GM18951 (cell line): ENCODE measurements around the gene MAML1.

Experiments used
- POLR2A ChIP-seq: IDR thresholded peaks from 4 replicates; pipeline ENCODE4 v1.6.1; 2011; ENCODE audit warnings: mild to moderate bottlenecking; ENCODE audit not compliant: insufficient read length, insufficient read depth; ENCODE audit errors: extremely low read depth
- in situ Hi-C: fragments of 300-500 bp; cut with MboI; formaldehyde crosslinking; loops from one replicate; pipeline ENCODE4 v1.12.0; 2022; ENCODE audit warnings: low sequenced_read_pairs, mixed read lengths, inconsistent platforms; ENCODE audit not compliant: unreplicated experiment

Gene MAML1

DNA sequence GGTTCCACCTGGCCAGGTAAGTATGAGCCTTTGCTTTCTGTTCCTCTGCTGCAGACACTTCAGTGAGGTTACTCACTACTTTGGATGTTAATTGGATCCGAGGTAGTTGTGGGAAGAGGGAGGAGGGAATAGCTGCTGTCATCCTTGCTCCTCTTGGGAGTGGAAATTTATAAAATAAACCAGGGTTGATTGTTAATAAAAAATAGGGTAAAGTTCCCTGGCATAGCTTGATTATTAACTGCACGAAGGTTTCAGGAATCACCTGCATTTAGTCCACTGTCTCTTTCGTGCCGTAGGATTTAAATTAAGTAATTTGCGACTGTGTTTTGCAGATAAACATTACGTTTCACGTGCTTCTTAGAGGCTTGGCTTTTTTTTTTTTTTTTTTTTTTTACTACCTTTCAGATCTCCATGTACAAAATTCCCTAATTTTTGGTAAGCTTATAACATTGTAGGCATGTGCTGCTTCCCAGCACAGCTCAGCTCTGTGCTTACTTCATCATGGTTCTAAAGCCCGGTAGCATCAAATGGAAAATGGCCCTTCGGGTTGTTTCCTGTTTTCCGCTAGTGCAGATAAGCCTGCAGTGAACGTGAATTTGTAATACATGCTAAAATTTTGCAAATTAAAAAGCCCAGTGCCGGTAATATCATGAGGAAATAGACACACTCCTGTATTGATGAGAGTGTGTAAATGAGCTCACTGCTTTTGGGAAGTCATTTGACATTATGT is 34.3 kb downstream of the MAML1 start:
- TF ChIP-seq POLR2A = no peak
- in situ Hi-C loops = no loop called here

DNA sequence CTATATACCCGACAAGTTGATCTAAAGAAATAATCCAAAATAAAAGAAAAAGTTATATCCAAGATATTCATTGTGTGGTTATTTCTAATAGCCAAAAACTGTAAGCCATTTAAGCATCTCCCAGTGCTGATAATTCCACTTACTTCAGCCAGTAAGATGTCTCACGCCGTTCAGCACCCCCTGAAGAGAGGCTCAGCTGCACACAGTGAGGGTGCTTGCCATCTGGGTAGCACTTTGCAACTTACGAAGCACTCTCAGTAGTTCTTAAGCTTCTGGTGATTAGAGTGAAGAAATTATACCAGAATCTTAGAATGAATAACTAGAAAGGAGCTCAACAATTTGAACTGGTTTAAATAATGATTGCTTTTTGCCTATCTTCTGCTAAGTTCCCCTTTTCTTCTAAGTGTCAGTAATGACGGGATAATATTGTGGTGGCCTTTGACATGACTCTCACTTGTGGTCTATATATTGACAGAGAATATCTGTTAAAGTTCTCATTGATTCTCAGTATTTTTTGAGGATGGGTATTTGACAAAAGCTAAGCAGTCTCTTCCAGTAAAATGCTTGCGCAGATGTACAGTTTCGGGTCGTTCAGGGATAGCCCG is 35.0 kb downstream of the MAML1 start:
- in situ Hi-C loops = no loop called here
- no peak for TF ChIP-seq POLR2A

- in situ Hi-C loops = no loop called here
- no peak for TF ChIP-seq POLR2A
Measured at GRCh38 chr5:179768326-179769085, 35.9 kb downstream of the MAML1 start.

DNA sequence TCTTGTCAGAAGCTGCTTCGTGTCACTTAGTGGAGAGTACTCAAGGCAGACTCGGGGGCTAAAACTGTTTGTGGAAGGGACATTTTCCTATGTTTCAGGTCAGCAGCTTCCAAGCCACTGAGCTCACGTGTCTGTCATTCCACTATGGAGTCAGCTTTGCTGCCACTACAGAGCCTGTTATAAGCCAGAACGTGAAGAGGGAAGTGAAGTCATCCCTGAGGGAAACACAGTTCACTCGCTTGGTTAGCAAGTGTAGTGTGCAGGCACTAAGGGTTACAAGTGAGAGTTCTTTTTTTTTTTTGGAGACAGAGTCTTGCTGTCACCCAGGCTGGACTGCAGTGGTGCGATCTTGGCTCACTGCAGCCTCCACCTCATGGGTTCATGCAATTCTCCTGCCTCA is 36.6 kb downstream of the MAML1 start:
- no peak for TF ChIP-seq POLR2A
- in situ Hi-C loops = no loop called here

- in situ Hi-C loops = no loop called here
- no peak for TF ChIP-seq POLR2A
Measured at GRCh38 chr5:179769796-179770195, 37.2 kb downstream of the MAML1 start.

DNA sequence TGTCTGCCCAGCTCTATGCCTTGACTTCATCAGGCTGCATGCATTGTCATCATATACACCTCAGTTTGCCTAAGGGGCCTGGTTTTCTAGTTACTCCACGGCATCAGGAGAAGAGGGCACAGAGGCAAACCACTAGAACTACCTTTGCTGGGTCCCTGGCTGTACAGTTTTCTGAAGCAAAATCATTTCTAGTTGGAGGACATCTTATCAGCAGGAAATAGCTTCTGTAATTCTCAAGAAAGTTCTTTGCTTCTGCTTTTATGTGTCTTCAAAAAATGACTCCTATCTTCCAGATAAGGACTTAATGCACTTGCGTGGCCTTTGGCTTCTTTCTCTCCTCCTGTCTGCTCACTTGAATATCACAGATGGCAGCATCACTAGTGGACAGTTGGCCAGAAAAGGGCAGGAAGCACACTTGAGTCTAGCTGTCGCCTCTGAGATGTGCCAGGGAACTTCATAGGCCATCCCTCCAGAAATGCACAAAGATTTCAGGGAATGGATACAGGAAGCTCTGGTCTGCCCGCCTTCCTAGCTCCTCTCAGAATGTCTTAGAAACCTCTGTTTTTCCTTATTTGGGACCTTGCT is 38.8 kb downstream of the MAML1 start:
- no peak for TF ChIP-seq POLR2A
- in situ Hi-C loops = no loop called here

DNA sequence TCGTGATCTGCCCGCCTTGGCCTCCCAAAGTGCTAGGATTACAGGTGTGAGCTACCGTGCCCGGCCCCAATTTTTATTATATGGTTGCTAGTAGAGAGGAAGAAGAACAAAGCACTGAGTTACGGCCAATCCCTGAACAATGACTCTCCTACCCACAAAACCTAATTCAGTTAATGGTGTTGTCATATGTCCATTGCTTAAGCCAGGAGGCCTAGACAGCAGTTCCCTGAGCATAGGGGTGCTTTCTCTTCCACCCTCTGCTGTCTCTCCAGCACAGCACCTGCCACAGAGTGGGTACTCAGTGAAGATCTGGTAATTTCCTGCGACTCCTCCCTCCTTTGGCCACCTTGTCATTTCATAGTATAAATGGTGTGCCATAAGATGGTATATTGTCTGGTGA is 39.7 kb downstream of the MAML1 start:
- no peak for TF ChIP-seq POLR2A
- in situ Hi-C loops = no loop called here

- in situ Hi-C loops = no loop called here
- no peak for TF ChIP-seq POLR2A
Measured at GRCh38 chr5:179773686-179774040, 41.0 kb downstream of the MAML1 start.

DNA sequence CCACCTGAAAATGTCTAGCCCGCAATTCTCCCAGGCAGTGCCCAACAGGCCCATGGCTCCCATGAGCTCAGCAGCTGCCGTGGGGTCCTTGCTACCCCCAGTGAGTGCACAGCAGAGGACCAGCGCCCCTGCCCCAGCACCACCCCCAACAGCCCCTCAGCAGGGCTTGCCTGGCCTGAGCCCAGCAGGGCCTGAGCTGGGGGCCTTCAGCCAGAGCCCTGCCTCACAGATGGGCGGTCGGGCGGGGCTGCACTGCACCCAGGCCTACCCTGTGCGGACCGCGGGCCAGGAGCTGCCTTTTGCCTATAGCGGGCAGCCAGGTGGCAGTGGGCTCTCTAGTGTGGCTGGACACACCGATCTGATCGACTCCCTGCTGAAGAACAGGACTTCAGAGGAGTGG is 41.8 kb downstream of the MAML1 start:
- TF ChIP-seq POLR2A = no peak
- in situ Hi-C loops = no loop called here

- no peak for TF ChIP-seq POLR2A
- in situ Hi-C loops = no loop called here
Measured at GRCh38 chr5:179776411-179776938, 43.9 kb downstream of the MAML1 start.

DNA sequence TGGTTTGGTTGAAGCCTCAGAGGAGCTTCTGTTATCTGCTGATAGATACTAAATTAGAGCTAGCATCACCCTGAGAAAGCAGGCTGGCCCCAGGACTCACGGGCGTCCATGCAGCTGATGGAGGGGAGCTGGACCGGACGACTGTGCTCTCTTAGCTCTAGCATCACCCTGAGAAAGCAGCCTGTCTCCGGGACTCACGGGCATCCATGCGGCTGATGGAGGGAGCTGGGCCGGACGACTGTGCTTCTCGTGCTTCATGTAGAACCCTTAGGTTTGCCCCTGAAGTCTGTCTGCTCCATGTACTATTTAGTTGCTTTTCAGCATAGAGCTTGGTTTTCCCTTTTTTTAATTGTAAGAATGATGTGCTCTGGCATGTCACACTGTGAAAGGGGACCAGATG is 44.8 kb downstream of the MAML1 start:
- in situ Hi-C loops = no loop called here
- TF ChIP-seq POLR2A = no peak

DNA sequence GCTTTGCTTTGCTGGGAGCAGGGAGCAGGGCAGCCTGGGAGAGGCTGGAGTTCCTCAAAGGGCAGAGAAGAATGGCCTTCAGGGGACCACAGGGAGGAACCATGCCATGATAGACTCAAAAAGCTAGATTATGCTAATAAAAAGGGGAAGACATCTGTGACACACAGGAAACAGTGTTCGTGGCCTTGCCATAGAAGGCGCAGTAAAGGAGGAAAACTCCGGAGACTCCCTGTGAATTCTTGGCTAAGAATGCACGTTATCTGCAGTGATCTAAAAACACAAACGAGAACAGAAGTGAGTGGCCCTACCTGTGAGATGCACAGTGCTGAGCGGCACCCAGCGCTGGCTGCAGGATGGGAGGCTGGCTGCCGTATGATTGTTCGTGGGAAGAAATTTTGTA is 45.3 kb downstream of the MAML1 start:
- in situ Hi-C loops = no loop called here
- TF ChIP-seq POLR2A = no peak

GRCh38 chr5:179778591-179778990 is 46.0 kb downstream of the MAML1 start:
- in situ Hi-C loops = no loop called here
- no peak for TF ChIP-seq POLR2A
